HEK293 (cell line): ENCODE results near the gene ST3GAL2.

Source experiments
- ATF2 ChIP-seq: fragments of 450-650 bp; formaldehyde crosslinking; IDR thresholded peaks from 2 replicates; pipeline ENCODE4 v1.5.1; 2016; ENCODE audit warnings: missing biosample characterization, missing genetic modification characterization, low read depth
- INSM2 ChIP-seq: fragments of 450-650 bp; formaldehyde crosslinking; IDR thresholded peaks from 2 replicates; pipeline ENCODE4 v1.5.1; 2016; ENCODE audit warnings: missing biosample characterization, missing genetic modification characterization
- KLF17 ChIP-seq: fragments of 450-650 bp; formaldehyde crosslinking; IDR thresholded peaks from 2 replicates; pipeline ENCODE4 v1.5.1; 2016; ENCODE audit warnings: missing biosample characterization, missing genetic modification characterization
- REST ChIP-seq: fragments of 450-650 bp; formaldehyde crosslinking; IDR thresholded peaks from 2 replicates; pipeline ENCODE4 v1.5.1; 2016; ENCODE audit warnings: missing biosample characterization, missing genetic modification characterization
- ZBTB8A ChIP-seq: fragments of 450-650 bp; formaldehyde crosslinking; IDR thresholded peaks from 2 replicates; pipeline ENCODE4 v1.5.1; 2016; ENCODE audit warnings: missing biosample characterization, missing genetic modification characterization
- ZNF2 ChIP-seq: fragments of 450-650 bp; formaldehyde crosslinking; IDR thresholded peaks from 2 replicates; pipeline ENCODE4 v1.5.1; 2016; ENCODE audit warnings: missing biosample characterization, missing genetic modification characterization
- ZNF221 ChIP-seq: fragments of 450-650 bp; formaldehyde crosslinking; IDR thresholded peaks from 2 replicates; pipeline ENCODE4 v1.5.1; 2017; ENCODE audit warnings: missing biosample characterization, missing genetic modification characterization, borderline replicate concordance
- ZNF548 ChIP-seq: fragments of 450-650 bp; formaldehyde crosslinking; IDR thresholded peaks from 2 replicates; pipeline ENCODE4 v1.5.1; 2016; ENCODE audit warnings: missing biosample characterization, missing genetic modification characterization
- TF ChIP-seq, protein P1 (sequence below): fragments of 450-650 bp; formaldehyde crosslinking; IDR thresholded peaks from 2 replicates; pipeline ENCODE4 v1.5.1; 2016; ENCODE audit warnings: missing biosample characterization, missing genetic modification characterization
- TF ChIP-seq, protein P2 (sequence below): fragments of 450-650 bp; formaldehyde crosslinking; IDR thresholded peaks from 2 replicates; pipeline ENCODE4 v1.5.1; 2016; ENCODE audit warnings: missing biosample characterization, missing genetic modification characterization
- TF ChIP-seq, protein P3 (sequence below): IDR thresholded peaks from 2 replicates; pipeline ENCODE4 v1.6.1; 2011; ENCODE audit warnings: mild to moderate bottlenecking, low read depth, low read length, borderline replicate concordance

- TF ChIP-seq, protein P1, sequence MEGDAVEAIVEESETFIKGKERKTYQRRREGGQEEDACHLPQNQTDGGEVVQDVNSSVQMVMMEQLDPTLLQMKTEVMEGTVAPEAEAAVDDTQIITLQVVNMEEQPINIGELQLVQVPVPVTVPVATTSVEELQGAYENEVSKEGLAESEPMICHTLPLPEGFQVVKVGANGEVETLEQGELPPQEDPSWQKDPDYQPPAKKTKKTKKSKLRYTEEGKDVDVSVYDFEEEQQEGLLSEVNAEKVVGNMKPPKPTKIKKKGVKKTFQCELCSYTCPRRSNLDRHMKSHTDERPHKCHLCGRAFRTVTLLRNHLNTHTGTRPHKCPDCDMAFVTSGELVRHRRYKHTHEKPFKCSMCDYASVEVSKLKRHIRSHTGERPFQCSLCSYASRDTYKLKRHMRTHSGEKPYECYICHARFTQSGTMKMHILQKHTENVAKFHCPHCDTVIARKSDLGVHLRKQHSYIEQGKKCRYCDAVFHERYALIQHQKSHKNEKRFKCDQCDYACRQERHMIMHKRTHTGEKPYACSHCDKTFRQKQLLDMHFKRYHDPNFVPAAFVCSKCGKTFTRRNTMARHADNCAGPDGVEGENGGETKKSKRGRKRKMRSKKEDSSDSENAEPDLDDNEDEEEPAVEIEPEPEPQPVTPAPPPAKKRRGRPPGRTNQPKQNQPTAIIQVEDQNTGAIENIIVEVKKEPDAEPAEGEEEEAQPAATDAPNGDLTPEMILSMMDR (tag by site-specific recombination) = no peak
- TF ChIP-seq, protein P2, sequence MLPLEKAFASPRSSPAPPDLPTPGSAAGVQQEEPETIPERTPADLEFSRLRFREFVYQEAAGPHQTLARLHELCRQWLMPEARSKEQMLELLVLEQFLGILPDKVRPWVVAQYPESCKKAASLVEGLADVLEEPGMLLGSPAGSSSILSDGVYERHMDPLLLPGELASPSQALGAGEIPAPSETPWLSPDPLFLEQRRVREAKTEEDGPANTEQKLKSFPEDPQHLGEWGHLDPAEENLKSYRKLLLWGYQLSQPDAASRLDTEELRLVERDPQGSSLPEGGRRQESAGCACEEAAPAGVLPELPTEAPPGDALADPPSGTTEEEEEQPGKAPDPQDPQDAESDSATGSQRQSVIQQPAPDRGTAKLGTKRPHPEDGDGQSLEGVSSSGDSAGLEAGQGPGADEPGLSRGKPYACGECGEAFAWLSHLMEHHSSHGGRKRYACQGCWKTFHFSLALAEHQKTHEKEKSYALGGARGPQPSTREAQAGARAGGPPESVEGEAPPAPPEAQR (tag by site-specific recombination) = no peak
- TF ChIP-seq REST (tag by site-specific recombination) (no peak), INSM2 (tag by site-specific recombination) (no peak), ATF2 (no peak), ZBTB8A (tag by site-specific recombination) (no peak), ZNF2 (no peak), KLF17 (tag by site-specific recombination) (no peak), ZNF548 (tag by site-specific recombination) (no peak), ZNF221 (tag by site-specific recombination) (no peak)
- TF ChIP-seq, protein P3, sequence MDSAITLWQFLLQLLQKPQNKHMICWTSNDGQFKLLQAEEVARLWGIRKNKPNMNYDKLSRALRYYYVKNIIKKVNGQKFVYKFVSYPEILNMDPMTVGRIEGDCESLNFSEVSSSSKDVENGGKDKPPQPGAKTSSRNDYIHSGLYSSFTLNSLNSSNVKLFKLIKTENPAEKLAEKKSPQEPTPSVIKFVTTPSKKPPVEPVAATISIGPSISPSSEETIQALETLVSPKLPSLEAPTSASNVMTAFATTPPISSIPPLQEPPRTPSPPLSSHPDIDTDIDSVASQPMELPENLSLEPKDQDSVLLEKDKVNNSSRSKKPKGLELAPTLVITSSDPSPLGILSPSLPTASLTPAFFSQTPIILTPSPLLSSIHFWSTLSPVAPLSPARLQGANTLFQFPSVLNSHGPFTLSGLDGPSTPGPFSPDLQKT = no peak
These were observed 89.9 kb downstream of the ST3GAL2 start for GRCh38 chr16:70348991-70349390.
